ENCODE measurements around the gene ARID1A. TPM values are rescaled to one million over a fixed set of nuclear protein-coding genes. Genes with fewer than 3 reads are reported as not detected.
"Not testable (repeated sequence)": the region's sequence is repeated elsewhere in the genome, so short reads cannot be mapped to it uniquely, and the experiment has no call there.

The ARID1A gene
- polyA plus RNA-seq, 1 donor: 117 TPM

- DNase-seq: peak; percentile 52
Measured at GRCh38 chr1:26786437-26787380, 90.9 kb downstream of the ARID1A start.

GRCh38 chr1:26787381-26787705 is 91.5 kb downstream of the ARID1A start:
- no peak for DNase-seq

- DNase-seq: peak; percentile 91
Measured at GRCh38 chr1:26787706-26788514, 92.1 kb downstream of the ARID1A start, which contains the start of gene PIGV. Gene PIGV, plus strand, starts transcription at chr1:26787950. Its CDS starts 2,866 bp downstream, at chr1:26790816.

GRCh38 chr1:26788515-26788785 is 92.6 kb downstream of the ARID1A start:
- no peak for DNase-seq

GRCh38 chr1:26788836-26789611 is 93.2 kb downstream of the ARID1A start:
- peak; percentile 82 for DNase-seq

GRCh38 chr1:26789612-26789865 is 93.7 kb downstream of the ARID1A start:
- no peak for DNase-seq

GRCh38 chr1:26789931-26790330 is 94.1 kb downstream of the ARID1A start:
- no peak for DNase-seq

GRCh38 chr1:26790551-26790953 is 94.7 kb downstream of the ARID1A start:
- no peak for DNase-seq

- no peak for DNase-seq
Measured at GRCh38 chr1:26791148-26791547, 95.3 kb downstream of the ARID1A start.

GRCh38 chr1:26791626-26792025 is 95.8 kb downstream of the ARID1A start:
- no peak for DNase-seq

GRCh38 chr1:26792924-26793323 is 97.1 kb downstream of the ARID1A start:
- DNase-seq: no peak

GRCh38 chr1:26794391-26794790 is 98.6 kb downstream of the ARID1A start:
- DNase-seq: no peak

GRCh38 chr1:26797627-26798026 is 101.8 kb downstream of the ARID1A start:
- DNase-seq: no peak

- DNase-seq: no peak
Measured at GRCh38 chr1:26799479-26800142, 103.8 kb downstream of the ARID1A start.

- not testable (repeated sequence) for DNase-seq
Measured at GRCh38 chr1:26803932-26804331, 108.1 kb downstream of the ARID1A start.

- not testable (repeated sequence) for DNase-seq
Measured at GRCh38 chr1:26810105-26810504, 114.3 kb downstream of the ARID1A start.

GRCh38 chr1:26811057-26811456 is 115.2 kb downstream of the ARID1A start:
- no peak for DNase-seq

GRCh38 chr1:26811708-26812107 is 115.9 kb downstream of the ARID1A start:
- DNase-seq: no peak

- DNase-seq: no peak
Measured at GRCh38 chr1:26814377-26814776, 118.6 kb downstream of the ARID1A start.

GRCh38 chr1:26814893-26815292 is 119.1 kb downstream of the ARID1A start:
- DNase-seq: no peak

GRCh38 chr1:26820784-26821269 is 125.0 kb downstream of the ARID1A start:
- DNase-seq: no peak
